T-helper 2 cell treated with Interferon-gamma antibody and Interleukin-4, amounts not matched to agents 5 μg/mL and 100 μg/mL, for 36 hours (primary cell): ENCODE data around the gene KCNMB2.

Experiments
- DNase-seq: peaks from one replicate; pipeline ENCODE4 v3.0.0; 2021; ENCODE audit warnings: low spot score
- H3K27ac Mint-ChIP-seq: one replicate; pipeline ENCODE4 v1.8.0; 2021; ENCODE audit warnings: mild to moderate bottlenecking, mixed read lengths
- H3K27me3 Mint-ChIP-seq: one replicate; pipeline ENCODE4 v1.8.0; 2021; ENCODE audit warnings: low read depth, mixed read lengths
- H3K36me3 Mint-ChIP-seq: one replicate; pipeline ENCODE4 v1.8.0; 2021; ENCODE audit warnings: low read depth, mixed read lengths
- H3K4me1 Mint-ChIP-seq: one replicate; pipeline ENCODE4 v1.8.0; 2021; ENCODE audit warnings: low read depth, mixed read lengths
- H3K4me3 Mint-ChIP-seq: one replicate; pipeline ENCODE4 v1.8.0; 2022; ENCODE audit warnings: mild to moderate bottlenecking, moderate library complexity, mixed read lengths
- H3K9me3 Mint-ChIP-seq: one replicate; pipeline ENCODE4 v1.8.0; 2021; ENCODE audit warnings: mixed read lengths

Gene KCNMB2

DNA sequence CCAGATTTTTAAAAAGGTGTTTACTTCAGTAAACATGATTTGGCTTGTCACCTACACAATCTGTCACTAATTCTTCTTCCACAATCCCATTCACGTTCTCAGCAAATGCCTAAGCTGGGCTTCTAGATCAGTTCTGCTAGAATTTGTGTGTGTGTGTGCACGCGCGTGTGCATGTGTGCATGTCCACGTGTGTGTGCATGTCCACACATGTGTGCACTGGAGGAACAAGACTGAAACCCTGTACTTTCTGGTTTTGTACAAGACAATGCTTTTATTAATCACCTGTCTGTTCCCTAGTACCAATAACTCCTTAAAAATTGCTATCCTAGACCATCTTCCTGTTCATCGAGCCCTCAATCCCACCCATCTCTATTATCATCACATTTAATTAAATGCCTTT, 229.2 kb downstream of the KCNMB2 start:
- H3K4me3 Mint-ChIP-seq: no peak overlapping the region
- no peak for DNase-seq
- no peaks in the 10 kb centered on the region for H3K4me1 Mint-ChIP-seq
- H3K27me3 Mint-ChIP-seq: no peaks in the 10 kb centered on the region
- H3K36me3 Mint-ChIP-seq: no peaks in the 10 kb centered on the region
- no peak overlapping the region for H3K27ac Mint-ChIP-seq
- no peaks in the 10 kb centered on the region for H3K9me3 Mint-ChIP-seq

DNA sequence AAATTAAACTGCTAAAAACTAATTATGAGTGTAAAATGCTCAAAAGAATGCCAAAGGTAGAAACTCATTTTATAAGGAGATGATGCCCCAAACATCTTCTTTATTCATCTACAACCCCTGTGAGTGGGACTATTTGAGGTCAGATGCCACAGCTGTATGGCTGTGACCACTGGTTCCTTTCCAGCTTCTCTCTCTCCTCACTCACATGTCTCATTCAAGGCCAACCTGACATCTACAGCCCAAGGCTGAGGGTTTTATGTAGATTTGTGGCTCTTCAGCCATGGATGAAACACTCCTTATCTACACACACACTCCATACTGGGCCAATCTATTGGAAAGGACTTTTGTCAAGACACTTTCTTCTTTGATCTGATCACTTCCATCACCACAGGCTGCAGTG, 231.3 kb downstream of the KCNMB2 start:
- Mint-ChIP-seq H3K9me3 (no peaks in the 10 kb centered on the region), H3K4me3 (no peak overlapping the region), H3K36me3 (no peaks in the 10 kb centered on the region), H3K4me1 (no peaks in the 10 kb centered on the region), H3K27ac (no peak overlapping the region), H3K27me3 (no peaks in the 10 kb centered on the region)
- no peak for DNase-seq

DNA sequence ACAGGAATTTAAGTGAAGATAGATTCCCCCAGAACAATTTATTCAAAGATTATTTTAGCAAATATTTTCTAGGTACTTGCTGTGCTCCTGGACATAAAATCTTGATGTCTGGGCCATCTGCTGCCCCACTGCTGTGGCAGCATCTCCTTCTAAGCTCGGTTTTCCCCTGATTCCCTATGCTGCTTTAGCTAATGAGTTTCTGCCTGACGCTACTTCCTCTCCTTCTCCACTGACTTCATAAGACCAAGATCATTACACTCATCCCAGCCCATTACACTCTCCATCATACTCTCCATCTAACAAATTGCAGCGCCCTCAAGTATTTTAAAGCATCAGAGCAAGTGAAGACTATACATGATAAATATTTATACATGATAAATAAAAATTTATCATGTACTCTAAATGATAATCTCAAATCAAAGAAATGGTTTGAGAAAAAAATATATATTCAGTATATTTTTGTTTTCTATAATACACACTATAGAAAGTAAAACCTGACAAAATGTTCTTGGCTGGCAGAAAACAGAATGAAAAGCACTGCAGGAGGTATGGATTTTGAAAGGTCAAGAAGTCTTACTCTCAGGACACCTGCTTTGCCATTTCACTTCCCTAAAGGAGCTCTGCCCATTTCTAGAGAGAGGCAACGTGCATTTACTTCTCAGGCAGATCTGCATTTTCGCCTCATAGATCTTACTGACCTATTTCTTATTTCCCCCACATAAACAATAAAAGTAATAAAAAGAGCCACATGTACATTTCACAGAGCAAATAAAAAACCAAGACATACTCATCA, 232.0 kb downstream of the KCNMB2 start:
- no peak overlapping the region for H3K27ac Mint-ChIP-seq
- no peak overlapping the region for H3K4me3 Mint-ChIP-seq
- H3K36me3 Mint-ChIP-seq: no peaks in the 10 kb centered on the region
- H3K27me3 Mint-ChIP-seq: no peaks in the 10 kb centered on the region
- no peaks in the 10 kb centered on the region for H3K9me3 Mint-ChIP-seq
- H3K4me1 Mint-ChIP-seq: no peaks in the 10 kb centered on the region
- DNase-seq: no peak

DNA sequence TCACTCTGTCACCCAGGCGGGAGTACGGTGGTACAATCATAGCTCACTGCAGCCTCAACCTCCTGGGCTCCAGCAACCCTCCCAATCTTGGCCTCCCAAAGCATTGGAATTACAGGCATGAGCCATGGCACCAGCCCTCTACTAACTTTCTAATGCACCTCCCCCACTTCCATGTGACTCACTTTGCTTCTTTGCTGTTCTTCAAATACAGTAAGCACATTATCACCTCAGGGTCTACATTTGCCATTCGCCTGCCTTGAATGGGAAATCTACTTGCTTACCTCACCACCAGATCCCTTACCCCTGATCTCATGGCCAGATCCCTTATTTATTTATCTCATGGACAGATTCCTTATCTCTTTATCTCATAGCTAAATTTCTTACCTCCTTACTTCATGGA, 235.3 kb downstream of the KCNMB2 start:
- no peak overlapping the region for H3K27ac Mint-ChIP-seq
- no peaks in the 10 kb centered on the region for H3K4me1 Mint-ChIP-seq
- DNase-seq: no peak
- no peaks in the 10 kb centered on the region for H3K9me3 Mint-ChIP-seq
- no peaks in the 10 kb centered on the region for H3K27me3 Mint-ChIP-seq
- no peak overlapping the region for H3K4me3 Mint-ChIP-seq
- no peaks in the 10 kb centered on the region for H3K36me3 Mint-ChIP-seq

DNA sequence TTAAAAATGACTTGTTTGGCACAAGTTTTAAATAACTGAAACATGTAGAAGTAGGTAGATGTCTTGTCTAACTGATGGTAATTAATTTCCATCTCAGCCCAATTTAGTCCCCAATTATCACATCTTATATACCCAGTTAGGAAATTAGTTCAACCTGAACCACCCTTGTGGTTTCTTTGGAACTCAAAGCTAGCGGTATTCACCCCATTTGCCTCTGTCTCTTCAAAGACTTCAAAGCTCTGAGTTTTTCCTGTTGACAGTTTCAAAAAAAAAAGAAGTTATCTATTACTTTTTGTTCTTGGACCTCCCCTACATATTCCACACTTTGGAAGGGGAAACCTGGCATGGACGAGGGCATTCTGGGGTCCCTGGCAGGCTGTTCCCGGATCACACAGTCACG, 236.5 kb downstream of the KCNMB2 start:
- Mint-ChIP-seq H3K4me3 (no peak overlapping the region), H3K4me1 (no peaks in the 10 kb centered on the region), H3K27ac (no peak overlapping the region), H3K9me3 (no peaks in the 10 kb centered on the region), H3K36me3 (no peaks in the 10 kb centered on the region), H3K27me3 (no peaks in the 10 kb centered on the region)
- DNase-seq: no peak

DNA sequence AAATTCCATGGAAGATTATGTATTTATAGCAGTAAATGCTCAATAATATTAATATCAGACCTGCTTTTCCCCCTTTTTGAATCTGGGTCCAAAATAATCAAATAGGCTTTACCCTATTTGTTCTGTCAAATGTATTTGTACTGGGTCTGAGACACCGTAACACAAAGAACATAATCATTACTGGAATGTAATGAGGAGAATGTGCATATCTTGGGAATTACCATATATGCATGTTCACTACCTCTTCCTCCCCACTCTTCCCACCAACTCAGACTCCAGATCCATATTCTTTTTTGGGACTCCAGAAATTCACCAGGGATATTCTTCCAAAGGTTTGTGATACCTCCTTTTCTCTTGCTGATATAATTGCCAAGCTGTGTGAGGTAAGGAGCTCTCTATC, 237.1 kb downstream of the KCNMB2 start:
- Mint-ChIP-seq H3K4me3 (no peak overlapping the region), H3K9me3 (no peaks in the 10 kb centered on the region), H3K4me1 (no peaks in the 10 kb centered on the region), H3K27me3 (no peaks in the 10 kb centered on the region), H3K36me3 (no peaks in the 10 kb centered on the region), H3K27ac (no peak overlapping the region)
- no peak for DNase-seq

DNA sequence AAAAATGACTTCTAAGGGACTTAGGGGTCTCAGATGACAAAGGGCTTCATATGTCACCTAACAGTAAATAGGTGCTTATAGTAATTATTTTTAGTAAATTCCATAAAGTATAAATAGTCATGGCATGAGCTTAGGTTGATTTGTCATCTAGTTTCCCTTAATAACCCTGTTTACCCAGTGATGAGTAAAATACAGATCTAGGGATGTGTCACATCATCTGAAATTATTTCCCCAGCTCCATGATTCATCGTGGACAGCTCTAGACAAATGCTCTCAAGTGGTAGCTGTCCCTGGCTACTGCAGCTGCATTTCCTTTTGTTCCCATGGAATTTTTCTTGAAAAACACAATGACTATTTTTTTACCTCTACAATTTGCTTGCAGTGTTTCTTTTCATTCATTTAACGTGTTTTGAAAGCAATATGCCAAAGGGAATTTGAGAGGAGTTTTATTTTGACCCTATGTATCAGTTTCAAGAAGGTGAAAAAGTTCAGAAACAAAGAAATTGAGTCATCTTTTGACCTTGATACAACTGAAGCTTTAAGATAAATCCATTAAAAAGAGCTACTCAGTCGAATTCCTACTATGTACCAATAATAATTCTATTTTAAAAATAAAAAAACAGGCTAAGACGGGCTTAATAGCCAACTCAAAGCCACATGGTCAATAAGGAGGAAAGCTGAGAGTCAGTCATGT, 241.6 kb downstream of the KCNMB2 start:
- no peaks in the 10 kb centered on the region for H3K4me1 Mint-ChIP-seq
- no peaks in the 10 kb centered on the region for H3K9me3 Mint-ChIP-seq
- no peaks in the 10 kb centered on the region for H3K27me3 Mint-ChIP-seq
- H3K36me3 Mint-ChIP-seq: no peaks in the 10 kb centered on the region
- H3K4me3 Mint-ChIP-seq: no peak overlapping the region
- no peak overlapping the region for H3K27ac Mint-ChIP-seq
- DNase-seq: no peak

DNA sequence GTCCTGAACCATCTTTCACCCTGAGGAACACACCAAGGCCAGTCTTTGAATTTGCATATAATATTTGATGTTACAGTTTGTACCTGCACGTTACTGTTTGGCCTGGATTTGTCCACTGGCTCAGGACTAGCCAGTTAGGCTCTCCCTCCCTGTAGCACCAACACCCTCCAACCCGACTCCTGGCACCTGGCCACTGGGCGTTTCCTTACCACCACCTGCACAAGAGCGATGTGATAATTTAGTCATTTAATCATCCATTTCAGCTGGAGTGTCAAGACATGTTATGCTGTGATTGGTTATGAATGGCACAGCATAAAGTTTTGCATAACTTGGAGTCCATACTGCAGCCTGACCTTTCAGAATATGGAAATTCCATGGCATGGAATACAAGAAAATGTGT, 242.4 kb downstream of the KCNMB2 start:
- no peaks in the 10 kb centered on the region for H3K4me1 Mint-ChIP-seq
- no peak overlapping the region for H3K4me3 Mint-ChIP-seq
- DNase-seq: no peak
- H3K27me3 Mint-ChIP-seq: no peaks in the 10 kb centered on the region
- H3K36me3 Mint-ChIP-seq: no peaks in the 10 kb centered on the region
- H3K9me3 Mint-ChIP-seq: no peaks in the 10 kb centered on the region
- H3K27ac Mint-ChIP-seq: no peak overlapping the region

DNA sequence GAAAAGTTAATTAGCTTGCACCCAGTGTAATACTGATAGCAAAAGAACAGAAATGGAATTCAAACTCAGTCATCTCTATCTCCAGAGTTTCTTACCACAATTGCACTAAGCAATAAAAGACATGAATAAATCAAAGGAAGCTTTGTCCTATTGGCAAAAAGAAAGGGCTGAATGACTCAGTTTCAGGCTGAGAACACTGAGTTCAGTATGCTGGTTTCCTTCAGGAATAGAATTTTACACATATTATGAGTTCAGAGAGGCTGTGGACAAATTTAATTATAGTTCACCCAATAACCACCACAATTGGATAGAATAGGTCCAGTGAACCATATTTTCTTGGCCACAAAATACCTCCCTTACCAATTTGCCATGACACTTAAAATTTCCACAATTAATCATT, 249.7 kb downstream of the KCNMB2 start:
- Mint-ChIP-seq H3K4me3 (no peak overlapping the region), H3K36me3 (no peaks in the 10 kb centered on the region), H3K4me1 (no peaks in the 10 kb centered on the region), H3K27me3 (no peaks in the 10 kb centered on the region), H3K9me3 (no peaks in the 10 kb centered on the region), H3K27ac (no peak overlapping the region)
- no peak for DNase-seq

DNA sequence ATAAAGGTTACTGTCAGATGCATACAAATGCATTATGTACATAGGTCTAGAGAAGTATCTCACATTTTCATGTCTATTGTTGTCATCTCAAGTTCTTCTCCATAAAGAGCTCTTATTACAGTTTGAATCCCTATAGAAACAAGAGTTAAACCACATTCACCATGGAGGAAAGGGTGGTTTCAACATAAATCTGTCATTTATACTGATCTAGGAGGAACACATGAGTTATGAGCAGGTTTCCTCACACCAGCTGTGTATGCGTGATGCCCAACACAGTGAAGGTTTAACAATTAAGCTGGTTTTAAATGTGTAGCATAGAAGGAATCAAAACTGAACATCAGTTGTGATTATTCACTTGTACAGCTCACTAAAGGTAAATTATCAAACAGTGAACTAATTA, 251.7 kb downstream of the KCNMB2 start:
- DNase-seq: no peak
- Mint-ChIP-seq H3K36me3 (no peaks in the 10 kb centered on the region), H3K9me3 (no peaks in the 10 kb centered on the region), H3K4me3 (no peak overlapping the region), H3K4me1 (no peaks in the 10 kb centered on the region), H3K27me3 (no peaks in the 10 kb centered on the region), H3K27ac (no peak overlapping the region)

DNA sequence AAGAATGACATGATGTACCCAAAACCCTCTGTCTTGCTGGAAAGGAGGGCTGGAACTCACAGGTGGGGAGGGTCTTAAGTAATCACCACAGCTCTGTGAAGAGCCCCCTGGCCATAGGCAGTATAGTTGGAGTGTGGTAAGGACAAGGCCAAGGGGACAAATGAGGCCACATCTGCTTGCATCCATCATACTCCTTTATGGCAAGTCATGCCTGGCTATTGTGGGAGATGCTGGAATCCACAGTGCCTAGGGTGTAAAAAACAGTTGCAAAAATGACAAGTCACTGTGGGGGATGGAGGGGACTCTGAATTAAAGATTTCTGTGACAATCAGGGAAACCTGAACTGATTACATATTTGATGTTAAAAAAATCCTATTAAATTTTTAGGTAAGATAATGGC, 258.5 kb downstream of the KCNMB2 start:
- H3K36me3 Mint-ChIP-seq: no peaks in the 10 kb centered on the region
- H3K4me1 Mint-ChIP-seq: no peaks in the 10 kb centered on the region
- no peaks in the 10 kb centered on the region for H3K27me3 Mint-ChIP-seq
- no peak overlapping the region for H3K27ac Mint-ChIP-seq
- no peaks in the 10 kb centered on the region for H3K9me3 Mint-ChIP-seq
- H3K4me3 Mint-ChIP-seq: no peak overlapping the region
- DNase-seq: no peak

DNA sequence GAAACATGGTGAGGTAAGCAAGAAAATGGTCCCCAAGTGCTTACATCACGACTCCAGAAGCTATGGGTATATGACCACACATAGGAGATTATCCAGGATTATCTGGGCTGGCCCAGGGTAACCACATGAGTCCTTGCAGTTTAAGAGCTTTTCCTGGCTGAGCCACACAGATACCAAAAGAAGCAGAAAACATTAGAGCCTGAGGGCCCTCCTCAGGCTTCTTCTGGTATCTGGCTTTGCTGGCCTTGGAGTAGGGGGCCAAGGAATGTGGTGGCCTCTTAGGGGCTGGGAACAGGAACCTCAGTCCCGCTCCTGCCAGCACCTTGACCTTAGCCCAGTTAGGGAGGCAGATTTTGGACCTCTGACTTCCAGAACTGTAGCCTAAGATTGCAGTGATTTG, 259.1 kb downstream of the KCNMB2 start:
- Mint-ChIP-seq H3K4me3 (no peak overlapping the region), H3K27ac (no peak overlapping the region), H3K36me3 (no peaks in the 10 kb centered on the region), H3K4me1 (no peaks in the 10 kb centered on the region), H3K9me3 (no peaks in the 10 kb centered on the region), H3K27me3 (no peaks in the 10 kb centered on the region)
- DNase-seq: no peak

DNA sequence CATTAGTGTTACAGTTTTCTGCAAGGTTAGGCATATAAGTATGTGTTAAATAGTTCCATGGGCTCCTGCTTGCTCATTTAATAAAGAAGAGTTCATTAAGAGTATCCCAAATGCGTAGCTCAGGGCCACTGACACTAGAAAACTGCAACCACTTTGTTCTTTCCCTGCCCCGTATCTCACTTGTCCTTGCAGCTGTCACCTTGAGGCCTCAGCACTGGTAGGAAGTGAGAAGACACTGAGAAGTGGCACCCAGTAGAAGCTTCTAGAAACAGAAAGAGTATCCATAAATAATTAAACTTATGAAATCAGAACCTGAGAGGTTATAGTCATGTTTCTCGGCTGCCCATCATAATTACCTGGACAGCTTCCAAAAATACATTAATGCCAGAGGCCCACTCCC, 266.0 kb downstream of the KCNMB2 start:
- Mint-ChIP-seq H3K36me3 (no peaks in the 10 kb centered on the region), H3K27ac (no peak overlapping the region), H3K9me3 (no peaks in the 10 kb centered on the region), H3K27me3 (no peaks in the 10 kb centered on the region), H3K4me1 (no peaks in the 10 kb centered on the region), H3K4me3 (no peak overlapping the region)
- DNase-seq: no peak

DNA sequence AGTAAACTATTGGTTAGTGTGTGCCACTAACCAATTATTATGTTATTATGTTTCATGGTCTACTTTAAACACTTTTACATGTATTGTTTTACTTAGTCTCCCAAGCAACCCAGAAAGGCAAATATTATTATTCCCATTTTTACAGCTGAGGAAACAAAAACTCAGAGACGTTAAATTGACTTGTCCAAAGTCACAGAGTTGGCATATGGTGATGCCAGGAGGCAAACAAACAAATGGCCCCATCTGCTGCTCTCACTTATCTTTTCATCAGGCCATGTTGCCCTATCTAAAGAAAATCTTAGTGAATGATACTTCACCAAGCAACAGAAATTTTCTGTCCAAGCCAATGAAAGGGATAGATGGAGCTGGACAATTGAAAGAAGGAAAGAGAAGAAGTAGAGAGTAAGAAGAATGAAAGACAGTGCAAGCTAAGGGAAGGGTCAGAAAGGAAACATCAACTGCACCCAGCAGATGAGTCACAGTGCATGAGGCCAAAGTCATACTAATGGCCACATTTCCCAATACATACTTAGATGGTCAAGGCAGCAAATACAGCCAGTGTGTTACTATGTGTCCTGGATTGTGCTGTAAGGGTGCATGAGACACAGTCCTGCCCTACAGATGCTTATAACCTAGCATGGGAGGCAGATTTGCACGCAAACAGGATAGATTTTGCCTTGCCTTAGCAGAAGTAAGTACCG, 266.9 kb downstream of the KCNMB2 start:
- H3K27ac Mint-ChIP-seq: no peak overlapping the region
- no peaks in the 10 kb centered on the region for H3K9me3 Mint-ChIP-seq
- H3K27me3 Mint-ChIP-seq: no peaks in the 10 kb centered on the region
- DNase-seq: no peak
- H3K4me3 Mint-ChIP-seq: no peak overlapping the region
- H3K36me3 Mint-ChIP-seq: no peaks in the 10 kb centered on the region
- H3K4me1 Mint-ChIP-seq: no peaks in the 10 kb centered on the region
